SK-N-SH (cell line): ENCODE data around the gene REEP3. TPM values are rescaled to one million over a fixed set of nuclear protein-coding genes. Genes with fewer than 3 reads are reported as not detected.

ENCODE experiments used
- CTCF ChIA-PET: fragments of 300-600, 350-600 bp; formaldehyde crosslinking; extraction: SDS; loops from one replicate; lab custom pipeline; 2021; lab: Yijun Ruan, JAX
- POLR2A ChIA-PET: fragments of 350-600 bp; sonication (Branson Sonifier 250); formaldehyde crosslinking; extraction: SDS; loops from one replicate; lab custom pipeline; 2020; ENCODE audit warnings: antibody characterized with exemption, inconsistent platforms; lab: Yijun Ruan, JAX
- DNase-seq: peaks from one replicate; pipeline ENCODE4 v3.0.0; 2012
- H2AFZ ChIP-seq: fragments of 200-600 bp; sonication (generic); 2 replicates; pipeline ENCODE4 v1.8.1; 2016; ENCODE audit warnings: antibody characterized with exemption, mild to moderate bottlenecking, low read depth
- H3F3A ChIP-seq: fragments of 200-600 bp; sonication (generic); replicated peaks from 2 replicates; pipeline ENCODE3; 2016; ENCODE audit warnings: antibody characterized with exemption, mild to moderate bottlenecking; ENCODE audit not compliant: insufficient read depth
- H3K27ac ChIP-seq, 2 experiments: fragments of 200-500 bp in 1 of 2; fragments of 200-600 bp in 1 of 2; sonication (Bioruptor generic) in 1 of 2; sonication (generic), shearing (Covaris generic) in 1 of 2; 2 replicates each; pipeline versions ENCODE4 v1.5.1 to v1.6.1; 2014 to 2016; ENCODE audit warnings: low read depth in 2 of 2, inconsistent platforms in 1 of 2, low read length in 1 of 2, mild to moderate bottlenecking in 1 of 2, mixed read lengths in 1 of 2
- H3K27me3 ChIP-seq: fragments of 200-600 bp; sonication (generic), shearing (Covaris generic); 2 replicates; pipeline ENCODE4 v1.6.1; 2016; ENCODE audit warnings: mixed run types; ENCODE audit not compliant: insufficient read depth
- H3K36me3 ChIP-seq, 2 experiments: fragments of 200-500 bp in 1 of 2; fragments of 200-600 bp in 1 of 2; sonication (Bioruptor generic) in 1 of 2; sonication (generic) in 1 of 2; replicated peaks in 1 of 2; 2 replicates each; pipeline versions ENCODE3 to v1.5.1; 2014 to 2016; ENCODE audit warnings: low read length in 1 of 2, mild to moderate bottlenecking in 1 of 2; ENCODE audit not compliant: insufficient read depth in 2 of 2, control insufficient read depth in 1 of 2
- H3K4me1 ChIP-seq, 2 experiments: fragments of 200-500 bp in 1 of 2; fragments of 200-600 bp in 1 of 2; sonication (Bioruptor generic) in 1 of 2; sonication (generic), shearing (Covaris generic) in 1 of 2; 2 replicates each; pipeline versions ENCODE4 v1.5.1 to v1.6.1; 2014 to 2016; ENCODE audit warnings: low read depth in 1 of 2, low read length in 1 of 2, mixed run types in 1 of 2; ENCODE audit not compliant: insufficient read depth in 2 of 2, control insufficient read depth in 1 of 2
- H3K4me2 ChIP-seq: fragments of 200-600 bp; sonication (generic), shearing (Covaris generic); 2 replicates; pipeline ENCODE4 v1.6.1; 2017; ENCODE audit warnings: mixed run types
- H3K4me3 ChIP-seq, 2 experiments: fragments of 200-500 bp in 1 of 2; fragments of 200-600 bp in 1 of 2; sonication (Bioruptor generic) in 1 of 2; sonication (generic), shearing (Covaris generic) in 1 of 2; 2 replicates each; pipeline versions ENCODE4 v1.5.1 to v1.8.1; 2014 to 2016; ENCODE audit warnings: low read depth in 2 of 2, inconsistent platforms in 1 of 2, low read length in 1 of 2, mild to moderate bottlenecking in 1 of 2, mixed read lengths in 1 of 2, moderate library complexity in 1 of 2
- H3K79me2 ChIP-seq: fragments of 200-600 bp; sonication (generic); 2 replicates; pipeline ENCODE4 v1.8.1; 2017; ENCODE audit warnings: mild to moderate bottlenecking; ENCODE audit not compliant: insufficient read depth
- H3K9ac ChIP-seq: fragments of 200-600 bp; sonication (generic); 2 replicates; pipeline ENCODE4 v1.6.1; 2017; ENCODE audit warnings: mixed run types
- H3K9me2 ChIP-seq: fragments of 200-600 bp; sonication (generic); 2 replicates; pipeline ENCODE4 v1.6.1; 2017; ENCODE audit warnings: mixed run types
- H3K9me3 ChIP-seq: fragments of 200-600 bp; sonication (generic); 2 replicates; pipeline ENCODE4 v1.6.1; 2017; ENCODE audit warnings: mixed run types, mild to moderate bottlenecking, moderate library complexity
- H4K20me1 ChIP-seq: fragments of 200-600 bp; sonication (generic); 2 replicates; pipeline ENCODE4 v1.6.1; 2017; ENCODE audit warnings: mild to moderate bottlenecking, mixed run types; ENCODE audit not compliant: insufficient read depth
- ELF1 ChIP-seq: IDR thresholded peaks from 2 replicates; pipeline ENCODE4 v1.4.0; 2012
- EZH2phosphoT487 ChIP-seq: fragments of 200-600 bp; sonication (generic); IDR thresholded peaks from 2 replicates; pipeline ENCODE4 v1.6.1; 2017; ENCODE audit warnings: low read depth, mixed run types, mild to moderate bottlenecking, antibody characterized with exemption, moderate library complexity, borderline replicate concordance
- FOXM1 ChIP-seq: IDR thresholded peaks from 2 replicates; pipeline ENCODE4 v1.4.0; 2012; ENCODE audit warnings: low read depth, mild to moderate bottlenecking
- MXI1 ChIP-seq: IDR thresholded peaks from 2 replicates; pipeline ENCODE4 v1.6.1; 2012; ENCODE audit warnings: mild to moderate bottlenecking, low read depth, low read length, improper control_type of control experiment
- RCOR1 ChIP-seq: fragments of 150-350 bp; IDR thresholded peaks from 2 replicates; pipeline ENCODE4 v1.6.1; 2017; ENCODE audit warnings: antibody characterized with exemption, low read length
- RFX5 ChIP-seq: IDR thresholded peaks from 2 replicates; pipeline ENCODE4 v1.6.1; 2012; ENCODE audit warnings: mild to moderate bottlenecking, improper control_type of control experiment, low read length
- TAF1 ChIP-seq: IDR thresholded peaks from 2 replicates; pipeline ENCODE4 v1.6.1; 2012; ENCODE audit warnings: low read depth, mild to moderate bottlenecking, low read length, moderate library complexity, borderline replicate concordance
- TCF12 ChIP-seq: IDR thresholded peaks from 2 replicates; pipeline ENCODE4 v1.4.0; 2012
- USF1 ChIP-seq: IDR thresholded peaks from 2 replicates; pipeline ENCODE4 v1.4.0; 2012; ENCODE audit warnings: low read depth, borderline replicate concordance
- ZBTB33 ChIP-seq: IDR thresholded peaks from 2 replicates; pipeline ENCODE4 v1.4.0; 2012; ENCODE audit warnings: low read depth, borderline replicate concordance
- WGBS: methylation state at CpG from one replicate; pipeline ENCODE4 v1.1.6; 2017; ENCODE audit warnings: low lambda C conversion rate; 5-methylcytosine and 5-hydroxymethylcytosine counted together
- polyA plus RNA-seq, 3 experiments: library from polyadenylated mRNA; depleted of rRNA; stranded (reverse); fragments of >200 nt; gene quantifications; 2 replicates each; pipeline ENCODE4 v1.2.3, GENCODE V29; 2012
- TF ChIP-seq, protein P1 (sequence below): IDR thresholded peaks from 2 replicates; pipeline ENCODE4 v1.6.1; 2012; ENCODE audit warnings: mild to moderate bottlenecking, low read depth, low read length, moderate library complexity

The REEP3 gene
- polyA plus RNA-seq, 1 of the 3 experiments (the other 2 are of a cell fraction): 7.6 TPM

DNA sequence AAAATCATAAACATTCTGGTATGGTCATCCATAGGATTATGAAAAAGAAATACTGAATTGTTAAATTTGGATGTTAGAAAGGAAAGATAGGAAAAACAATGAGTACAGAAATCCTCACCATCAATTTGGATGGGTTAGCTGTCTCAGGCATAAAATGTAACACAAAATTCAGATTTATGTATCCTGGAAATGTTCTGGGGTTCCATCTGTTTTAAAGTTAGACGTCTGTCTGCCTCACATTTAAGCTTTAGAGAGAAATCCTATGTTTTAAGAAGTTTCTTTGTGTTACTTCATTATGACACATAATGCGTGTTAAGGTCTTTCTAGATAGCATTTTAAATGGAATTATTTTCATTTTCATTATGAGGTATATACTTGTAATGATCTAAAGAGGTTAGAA is 103.5 kb downstream of the REEP3 start:
- Histone ChIP-seq H3K9me2 (no peaks in the 10 kb centered on the region), H3K27me3 (no peaks in the 10 kb centered on the region), H3K4me2 (no peak overlapping the region), H3K79me2 (no peaks in the 10 kb centered on the region), H2AFZ (no peak overlapping the region), H3K4me1 (peaks cover 16 to 20% of the 10 kb centered on the region in 2 experiments), H4K20me1 (no peaks in the 10 kb centered on the region), H3K4me3 (no peak overlapping the region), H3K27ac (no peak overlapping the region), H3K36me3 (peaks cover 12 to 17% of the 10 kb centered on the region in 2 experiments), H3K9me3 (no peaks in the 10 kb centered on the region), H3K9ac (no peak overlapping the region), H3F3A (peaks cover 16% of the 10 kb centered on the region)
- ChIA-PET POLR2A (no interaction called here), CTCF (no interaction called here)
- DNase-seq: no peak
- 96% methylated on average over 2 of the region's 2 CpGs for WGBS
- TF ChIP-seq RFX5: no peak
- TF ChIP-seq, protein P1, sequence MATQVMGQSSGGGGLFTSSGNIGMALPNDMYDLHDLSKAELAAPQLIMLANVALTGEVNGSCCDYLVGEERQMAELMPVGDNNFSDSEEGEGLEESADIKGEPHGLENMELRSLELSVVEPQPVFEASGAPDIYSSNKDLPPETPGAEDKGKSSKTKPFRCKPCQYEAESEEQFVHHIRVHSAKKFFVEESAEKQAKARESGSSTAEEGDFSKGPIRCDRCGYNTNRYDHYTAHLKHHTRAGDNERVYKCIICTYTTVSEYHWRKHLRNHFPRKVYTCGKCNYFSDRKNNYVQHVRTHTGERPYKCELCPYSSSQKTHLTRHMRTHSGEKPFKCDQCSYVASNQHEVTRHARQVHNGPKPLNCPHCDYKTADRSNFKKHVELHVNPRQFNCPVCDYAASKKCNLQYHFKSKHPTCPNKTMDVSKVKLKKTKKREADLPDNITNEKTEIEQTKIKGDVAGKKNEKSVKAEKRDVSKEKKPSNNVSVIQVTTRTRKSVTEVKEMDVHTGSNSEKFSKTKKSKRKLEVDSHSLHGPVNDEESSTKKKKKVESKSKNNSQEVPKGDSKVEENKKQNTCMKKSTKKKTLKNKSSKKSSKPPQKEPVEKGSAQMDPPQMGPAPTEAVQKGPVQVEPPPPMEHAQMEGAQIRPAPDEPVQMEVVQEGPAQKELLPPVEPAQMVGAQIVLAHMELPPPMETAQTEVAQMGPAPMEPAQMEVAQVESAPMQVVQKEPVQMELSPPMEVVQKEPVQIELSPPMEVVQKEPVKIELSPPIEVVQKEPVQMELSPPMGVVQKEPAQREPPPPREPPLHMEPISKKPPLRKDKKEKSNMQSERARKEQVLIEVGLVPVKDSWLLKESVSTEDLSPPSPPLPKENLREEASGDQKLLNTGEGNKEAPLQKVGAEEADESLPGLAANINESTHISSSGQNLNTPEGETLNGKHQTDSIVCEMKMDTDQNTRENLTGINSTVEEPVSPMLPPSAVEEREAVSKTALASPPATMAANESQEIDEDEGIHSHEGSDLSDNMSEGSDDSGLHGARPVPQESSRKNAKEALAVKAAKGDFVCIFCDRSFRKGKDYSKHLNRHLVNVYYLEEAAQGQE: no peak
- no peak for TF ChIP-seq USF1
- TF ChIP-seq RCOR1: no peak
- TF ChIP-seq TAF1: no peak
- TF ChIP-seq FOXM1: no peak
- no peak for TF ChIP-seq EZH2phosphoT487
- TF ChIP-seq ELF1: no peak
- TF ChIP-seq MXI1: no peak
- no peak for TF ChIP-seq ZBTB33
- TF ChIP-seq TCF12: no peak
